Measurements from ENCODE around the gene MT2A. TPM values are rescaled to one million over a fixed set of nuclear protein-coding genes. Genes with fewer than 3 reads are reported as not detected.

MT2A gene
- total RNA-seq, 1 experiment from 2014 or later = 673 TPM

DNA sequence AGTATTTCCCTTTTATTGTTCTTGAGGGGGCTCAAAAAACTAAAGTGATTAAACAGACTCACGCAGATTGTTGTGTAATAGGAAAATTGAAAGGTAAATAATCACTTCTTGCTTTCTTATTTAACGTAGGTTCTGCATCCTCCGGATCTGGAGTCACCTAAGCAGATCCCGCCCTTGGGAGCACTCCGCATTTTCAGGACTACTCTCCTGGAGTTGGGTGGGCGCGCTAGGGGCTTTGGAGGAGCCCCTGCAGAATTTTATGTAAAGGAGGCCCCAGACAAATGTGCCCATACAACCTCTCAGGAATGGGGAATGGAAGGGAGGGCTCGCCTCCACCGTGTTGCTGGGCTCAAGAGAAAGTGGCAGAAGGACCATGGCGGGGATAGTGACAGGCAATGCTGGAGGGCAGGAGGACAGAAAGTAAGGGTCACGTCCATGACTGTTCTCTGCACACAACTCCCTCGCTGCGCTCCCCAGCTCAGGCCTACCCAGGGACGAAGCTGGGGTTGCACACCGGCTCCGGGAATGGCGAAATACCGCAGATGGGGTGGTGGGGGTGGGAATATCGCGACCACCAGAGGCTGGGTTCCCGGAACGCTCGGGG is 8.3 kb downstream of the MT2A start:
- Histone ChIP-seq H3K27ac (ENCODE audit: low read length) (peak overlapping the region; percentile 93), H3K9me3 (ENCODE audit: control insufficient read depth, insufficient read depth, low read depth, low read length) (no peaks in the 10 kb centered on the region), H3K4me1 (ENCODE audit: control insufficient read depth, insufficient read depth, low read length) (peaks cover 48% of the 10 kb centered on the region), H3K36me3 (ENCODE audit: control insufficient read depth, insufficient read depth, low read length) (no peaks in the 10 kb centered on the region), H3K27me3 (ENCODE audit: control insufficient read depth, insufficient read depth, low read length) (no peaks in the 10 kb centered on the region), H3K4me3 (ENCODE audit: low read depth in 2 of 2, low read length in 2 of 2) (peak overlapping the region; percentile 51 to 76)
- POLR2A ChIA-PET = no interaction called here
- no TSS peak for BruUV-seq (replicated peaks)
- ATAC-seq (no peak), DNase-seq (ENCODE audit: low read depth, low spot score) (no peak)
- in situ Hi-C loops (cut with HindIII; ENCODE audit: low pct_unique_long_range_greater_than_20kb, low sequenced_read_pairs) (no loop called here), intact Hi-C loops (cut with micrococcal nuclease; ENCODE audit: unreplicated experiment) (no loop called here)
- CTCF ChIA-PET = interaction anchor here (0.7 kb wide), 1 partner anchor 102 kb away, joined by 8 read pairs; no protein-coding TSS in a partner anchor
- TF ChIP-seq, protein P1, sequence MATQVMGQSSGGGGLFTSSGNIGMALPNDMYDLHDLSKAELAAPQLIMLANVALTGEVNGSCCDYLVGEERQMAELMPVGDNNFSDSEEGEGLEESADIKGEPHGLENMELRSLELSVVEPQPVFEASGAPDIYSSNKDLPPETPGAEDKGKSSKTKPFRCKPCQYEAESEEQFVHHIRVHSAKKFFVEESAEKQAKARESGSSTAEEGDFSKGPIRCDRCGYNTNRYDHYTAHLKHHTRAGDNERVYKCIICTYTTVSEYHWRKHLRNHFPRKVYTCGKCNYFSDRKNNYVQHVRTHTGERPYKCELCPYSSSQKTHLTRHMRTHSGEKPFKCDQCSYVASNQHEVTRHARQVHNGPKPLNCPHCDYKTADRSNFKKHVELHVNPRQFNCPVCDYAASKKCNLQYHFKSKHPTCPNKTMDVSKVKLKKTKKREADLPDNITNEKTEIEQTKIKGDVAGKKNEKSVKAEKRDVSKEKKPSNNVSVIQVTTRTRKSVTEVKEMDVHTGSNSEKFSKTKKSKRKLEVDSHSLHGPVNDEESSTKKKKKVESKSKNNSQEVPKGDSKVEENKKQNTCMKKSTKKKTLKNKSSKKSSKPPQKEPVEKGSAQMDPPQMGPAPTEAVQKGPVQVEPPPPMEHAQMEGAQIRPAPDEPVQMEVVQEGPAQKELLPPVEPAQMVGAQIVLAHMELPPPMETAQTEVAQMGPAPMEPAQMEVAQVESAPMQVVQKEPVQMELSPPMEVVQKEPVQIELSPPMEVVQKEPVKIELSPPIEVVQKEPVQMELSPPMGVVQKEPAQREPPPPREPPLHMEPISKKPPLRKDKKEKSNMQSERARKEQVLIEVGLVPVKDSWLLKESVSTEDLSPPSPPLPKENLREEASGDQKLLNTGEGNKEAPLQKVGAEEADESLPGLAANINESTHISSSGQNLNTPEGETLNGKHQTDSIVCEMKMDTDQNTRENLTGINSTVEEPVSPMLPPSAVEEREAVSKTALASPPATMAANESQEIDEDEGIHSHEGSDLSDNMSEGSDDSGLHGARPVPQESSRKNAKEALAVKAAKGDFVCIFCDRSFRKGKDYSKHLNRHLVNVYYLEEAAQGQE (IDR thresholded peaks at IDR 0.05; ENCODE audit: insufficient read depth in 1 of 2, low read depth in 2 of 2, low read length in 1 of 2) = no peak
- TF ChIP-seq SIN3A (IDR thresholded peaks at IDR 0.05; ENCODE audit: borderline replicate concordance, insufficient read depth, low read depth, low read length) (no peak), TCF7L2 (IDR thresholded peaks at IDR 0.05; ENCODE audit: low read depth, low read length) (no peak), POLR2AphosphoS5 (IDR thresholded peaks at IDR 0.05; ENCODE audit: low read depth, low read length) (no peak)
- TF ChIP-seq, protein P2, sequence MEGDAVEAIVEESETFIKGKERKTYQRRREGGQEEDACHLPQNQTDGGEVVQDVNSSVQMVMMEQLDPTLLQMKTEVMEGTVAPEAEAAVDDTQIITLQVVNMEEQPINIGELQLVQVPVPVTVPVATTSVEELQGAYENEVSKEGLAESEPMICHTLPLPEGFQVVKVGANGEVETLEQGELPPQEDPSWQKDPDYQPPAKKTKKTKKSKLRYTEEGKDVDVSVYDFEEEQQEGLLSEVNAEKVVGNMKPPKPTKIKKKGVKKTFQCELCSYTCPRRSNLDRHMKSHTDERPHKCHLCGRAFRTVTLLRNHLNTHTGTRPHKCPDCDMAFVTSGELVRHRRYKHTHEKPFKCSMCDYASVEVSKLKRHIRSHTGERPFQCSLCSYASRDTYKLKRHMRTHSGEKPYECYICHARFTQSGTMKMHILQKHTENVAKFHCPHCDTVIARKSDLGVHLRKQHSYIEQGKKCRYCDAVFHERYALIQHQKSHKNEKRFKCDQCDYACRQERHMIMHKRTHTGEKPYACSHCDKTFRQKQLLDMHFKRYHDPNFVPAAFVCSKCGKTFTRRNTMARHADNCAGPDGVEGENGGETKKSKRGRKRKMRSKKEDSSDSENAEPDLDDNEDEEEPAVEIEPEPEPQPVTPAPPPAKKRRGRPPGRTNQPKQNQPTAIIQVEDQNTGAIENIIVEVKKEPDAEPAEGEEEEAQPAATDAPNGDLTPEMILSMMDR (IDR thresholded peaks at IDR 0.05) = no peak

DNA sequence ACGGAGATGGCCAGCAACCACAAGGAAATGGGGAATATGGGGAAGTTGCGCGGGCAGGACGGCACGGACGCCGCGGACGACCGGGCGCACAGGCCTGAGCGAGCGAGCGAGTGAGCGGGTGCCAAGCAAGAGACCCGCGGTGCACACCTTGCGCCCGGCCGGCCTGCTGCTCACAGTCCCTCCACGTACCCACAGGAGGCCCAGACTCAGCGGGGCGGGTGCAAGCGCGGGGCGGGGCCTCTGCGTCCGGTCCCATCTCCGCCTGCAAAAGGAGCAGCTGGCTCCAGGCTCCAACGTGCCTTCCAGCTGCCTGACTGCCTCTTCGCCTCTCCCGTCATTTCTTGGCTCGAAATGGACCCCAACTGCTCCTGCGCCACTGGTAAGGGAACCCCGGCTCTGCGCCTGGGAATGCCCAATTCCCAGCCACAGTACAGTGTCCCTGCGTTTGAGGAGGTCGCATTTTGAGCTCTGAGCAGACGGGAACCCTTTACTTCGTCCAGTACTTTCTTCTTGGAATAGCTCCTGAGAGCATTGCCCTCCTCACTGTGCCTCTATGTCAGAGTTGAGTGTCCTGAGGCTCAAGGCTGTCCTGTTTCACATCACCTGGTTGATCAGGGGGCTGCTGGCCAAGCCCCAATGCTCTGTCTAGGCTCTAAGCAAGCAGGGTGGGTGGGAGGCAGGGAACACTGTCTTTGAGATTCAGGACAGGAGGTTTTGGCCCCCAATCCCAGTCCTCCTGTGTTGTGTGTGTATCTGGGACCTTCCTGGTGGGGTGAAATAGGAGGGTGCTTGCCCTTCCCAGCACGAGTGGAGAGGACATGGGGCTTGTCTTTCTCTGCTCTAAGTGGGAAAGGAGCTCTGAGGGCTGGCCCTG is 9.1 kb downstream of the MT2A start:
- peak overlapping the region; percentile 51 to 76 for H3K4me3 ChIP-seq (ENCODE audit: low read depth in 2 of 2, low read length in 2 of 2)
- no peaks in the 10 kb centered on the region for H3K36me3 ChIP-seq (ENCODE audit: control insufficient read depth, insufficient read depth, low read length)
- ChIA-PET CTCF (interaction anchor here (0.6 to 0.9 kb wide), 3 partner anchors 9 to 349 kb away, joined by 3 to 8 read pairs (median 5); partner anchors contain the start of gene MT2A), POLR2A (interaction anchor here (1.1 kb wide), 1 partner anchor 12 kb away, joined by 3 read pairs; no protein-coding TSS in a partner anchor)
- peak; percentile 89 for ATAC-seq
- intact Hi-C loops (cut with micrococcal nuclease; ENCODE audit: unreplicated experiment) = no loop called here
- BruUV-seq (replicated peaks) = no TSS peak
- no peak for DNase-seq (ENCODE audit: low read depth, low spot score)
- H3K27me3 ChIP-seq (ENCODE audit: control insufficient read depth, insufficient read depth, low read length) = no peaks in the 10 kb centered on the region
- H3K4me1 ChIP-seq (ENCODE audit: control insufficient read depth, insufficient read depth, low read length) = peaks cover 41% of the 10 kb centered on the region
- in situ Hi-C loops (cut with HindIII; ENCODE audit: low pct_unique_long_range_greater_than_20kb, low sequenced_read_pairs) = no loop called here
- no peaks in the 10 kb centered on the region for H3K9me3 ChIP-seq (ENCODE audit: control insufficient read depth, insufficient read depth, low read depth, low read length)
- peak overlapping the region; percentile 93 for H3K27ac ChIP-seq (ENCODE audit: low read length)
- TF ChIP-seq, protein P2 (IDR thresholded peaks at IDR 0.05) = no peak
- no peak for TF ChIP-seq SIN3A (IDR thresholded peaks at IDR 0.05; ENCODE audit: borderline replicate concordance, insufficient read depth, low read depth, low read length)
- no peak for TF ChIP-seq TCF7L2 (IDR thresholded peaks at IDR 0.05; ENCODE audit: low read depth, low read length)
- TF ChIP-seq POLR2AphosphoS5 (IDR thresholded peaks at IDR 0.05; ENCODE audit: low read depth, low read length) = peak; percentile 63
- TF ChIP-seq, protein P1 (IDR thresholded peaks at IDR 0.05; ENCODE audit: insufficient read depth in 1 of 2, low read depth in 2 of 2, low read length in 1 of 2) = 0 out of 4 replicates have a peak, but pooled peaks of 1 of the 2 experiments have one; percentile 21
